NCI-H774 (cell line): ENCODE results near the gene NTM.

Experiments used
- DNase-seq: peaks from one replicate; lab custom pipeline; 2025; lab: John Stamatoyannopoulos, UW

The NTM gene

GRCh38 chr11:131734871-131735270, 364.5 kb downstream of the NTM start:
- no peak for DNase-seq

GRCh38 chr11:131737357-131737756, 366.9 kb downstream of the NTM start:
- no peak for DNase-seq

- no peak for DNase-seq
Measured at GRCh38 chr11:131739243-131739882, 368.9 kb downstream of the NTM start.

GRCh38 chr11:131744847-131745246, 374.4 kb downstream of the NTM start:
- no peak for DNase-seq

- DNase-seq = no peak
Measured at GRCh38 chr11:131745405-131745804, 375.0 kb downstream of the NTM start.

- no peak for DNase-seq
Measured at GRCh38 chr11:131746201-131746600, 375.8 kb downstream of the NTM start.

- peak; percentile 29 for DNase-seq
Measured at GRCh38 chr11:131748151-131749050, 378.0 kb downstream of the NTM start.

- DNase-seq = no peak
Measured at GRCh38 chr11:131749101-131749500, 378.7 kb downstream of the NTM start.

- no peak for DNase-seq
Measured at GRCh38 chr11:131750152-131750551, 379.7 kb downstream of the NTM start.

GRCh38 chr11:131750692-131751091, 380.3 kb downstream of the NTM start:
- no peak for DNase-seq

GRCh38 chr11:131754671-131755070, 384.3 kb downstream of the NTM start:
- DNase-seq = no peak

GRCh38 chr11:131756479-131757110, 386.2 kb downstream of the NTM start:
- DNase-seq = no peak

- DNase-seq = no peak
Measured at GRCh38 chr11:131758726-131759125, 388.3 kb downstream of the NTM start.

- DNase-seq = no peak
Measured at GRCh38 chr11:131759140-131759539, 388.7 kb downstream of the NTM start.

- DNase-seq = no peak
Measured at GRCh38 chr11:131760091-131761061, 390.0 kb downstream of the NTM start.

- no peak for DNase-seq
Measured at GRCh38 chr11:131762346-131763110, 392.1 kb downstream of the NTM start.

GRCh38 chr11:131763193-131763890, 392.9 kb downstream of the NTM start:
- no peak for DNase-seq

GRCh38 chr11:131764126-131764525, 393.7 kb downstream of the NTM start:
- no peak for DNase-seq

GRCh38 chr11:131764649-131765048, 394.2 kb downstream of the NTM start:
- DNase-seq = no peak

- no peak for DNase-seq
Measured at GRCh38 chr11:131766637-131767036, 396.2 kb downstream of the NTM start.
